GM12892 (cell line): Measurements from ENCODE around the gene SHISA7.

ENCODE experiments used
- POLR2A ChIP-seq: IDR thresholded peaks from 2 replicates; pipeline ENCODE4 v1.6.1; 2011; ENCODE audit warnings: low read depth, low read length, control low read depth
- POLR2AphosphoS5 ChIP-seq: IDR thresholded peaks from 2 replicates; pipeline ENCODE4 v1.6.1; 2011; ENCODE audit warnings: low read depth, low read length, control low read depth
- TAF1 ChIP-seq: IDR thresholded peaks from 2 replicates; pipeline ENCODE4 v1.6.1; 2011; ENCODE audit warnings: low read depth, mild to moderate bottlenecking, control low read depth, low read length, borderline replicate concordance

- no peak for TF ChIP-seq TAF1
- TF ChIP-seq POLR2A = no peak
- no peak for TF ChIP-seq POLR2AphosphoS5
Measured at GRCh38 chr19:55487924-55488687, 45.0 kb upstream of the SHISA7 start, which contains the start of gene SSC5D.
